Ovary (tissue), 9 donors: ENCODE data around the gene SMARCD3. TPM values are rescaled to one million over a fixed set of nuclear protein-coding genes. Genes with fewer than 3 reads are reported as not detected.

Experiments used
- DNase-seq, 5 donors: peaks; one replicate each; pipeline ENCODE4 v3.0.0-alpha.2; 2019 to 2020
- H3K27ac ChIP-seq, 2 donors: fragments of 200-600 bp; one replicate each; pipeline versions ENCODE4 v1.5.1 to v1.8.0; 2019 to 2022
- H3K27me3 ChIP-seq: fragments of 200-600 bp; one replicate; pipeline ENCODE4 v1.8.0; 2022
- H3K36me3 ChIP-seq: fragments of 200-600 bp; sonication (generic); one replicate; pipeline ENCODE4 v1.5.1; 2019
- H3K4me1 ChIP-seq: one replicate; pipeline ENCODE4 v1.8.1; 2013; ENCODE audit warnings: mild to moderate bottlenecking, moderate library complexity; ENCODE audit not compliant: insufficient read depth
- H3K4me3 ChIP-seq: fragments of 200-600 bp; sonication (generic); one replicate; pipeline ENCODE4 v1.5.1; 2017
- H3K9me3 ChIP-seq, 2 donors: fragments of 200-600 bp in 1 of 2; sonication (generic) in 1 of 2; one replicate each; pipeline versions ENCODE4 v1.5.1 to v1.8.1; 2013 to 2019; ENCODE audit warnings: mild to moderate bottlenecking in 1 of 2, moderate library complexity in 1 of 2
- CTCF ChIP-seq, 3 donors: fragments of 450-650 bp in 2 of 3; fragments of 200-600 bp in 1 of 3; IDR thresholded peaks; one replicate each; pipeline versions ENCODE4 v1.5.1 to v1.8.0; 2016 to 2022; ENCODE audit warnings: antibody characterized with exemption in 3 of 3, mild to moderate bottlenecking in 1 of 3
- EP300 ChIP-seq: sonication (generic); formaldehyde crosslinking; IDR thresholded peaks from one replicate; pipeline ENCODE4 v1.6.1; 2017; ENCODE audit warnings: antibody characterized with exemption
- POLR2A ChIP-seq: fragments of 450-650 bp; IDR thresholded peaks from one replicate; pipeline ENCODE4 v1.6.1; 2017; ENCODE audit warnings: antibody characterized with exemption, mild to moderate bottlenecking, moderate library complexity
- WGBS, 3 donors: extraction: QIAGEN DNeasy Blood & Tissue Kit in 1 of 3; methylation state at CpG; one replicate each; pipeline versions ENCODE4 v1.1.5 to v1.1.7; 2013 to 2017; 5-methylcytosine and 5-hydroxymethylcytosine counted together
- intact Hi-C, 4 donors: fragments of 100-400 bp; cut with DNase I; formaldehyde crosslinking; loops; one replicate each; pipeline versions ENCODE4 v1.11.0 to v1.15.1; 2022 to 2023
- polyA plus RNA-seq, 2 donors: library from polyadenylated mRNA; stranded (reverse); fragments of 200-250 nt in 1 of 2; fragments of 350-450 nt in 1 of 2; fragmentation: Illumina TruSeq in 1 of 2; extraction: RNeasy Lipid Tissue Mini Kit (QIAGEN cat#74804) in 1 of 2; gene quantifications; one replicate each; pipeline ENCODE4 v1.2.3, GENCODE V29; 2013 to 2014
- total RNA-seq, 7 donors: library from RNA; depleted of rRNA in 2 of 7; stranded (reverse); fragments of >200 nt in 2 of 7; fragmentation: NEBNext Ultra II Directional in 3 of 7; extraction: Animal tissue kit (Norgen Biotek cat#: 25700) in 3 of 7; gene quantifications; one replicate each; pipeline versions ENCODE4 v1.1.0 to v1.2.4, GENCODE V29; 2016 to 2023
- donor health status: DM: no; HTN: no; CAD: no; lungs with moderate emphysema.
- donor health status: DM: no; HTN: no; CAD: no.
- donor health status: Bipolar disorder and iron deficiency.
- donor health status: DM: yes; HTN: yes; CAD: no.
- donor health status: DM: no; HTN: no; CAD: no.
- donor health status: DM: yes; HTN: yes; CAD: no.

The SMARCD3 gene
- total and polyA plus RNA-seq, 9 donors = 30.2 to 203 (median 97.0) TPM

DNA sequence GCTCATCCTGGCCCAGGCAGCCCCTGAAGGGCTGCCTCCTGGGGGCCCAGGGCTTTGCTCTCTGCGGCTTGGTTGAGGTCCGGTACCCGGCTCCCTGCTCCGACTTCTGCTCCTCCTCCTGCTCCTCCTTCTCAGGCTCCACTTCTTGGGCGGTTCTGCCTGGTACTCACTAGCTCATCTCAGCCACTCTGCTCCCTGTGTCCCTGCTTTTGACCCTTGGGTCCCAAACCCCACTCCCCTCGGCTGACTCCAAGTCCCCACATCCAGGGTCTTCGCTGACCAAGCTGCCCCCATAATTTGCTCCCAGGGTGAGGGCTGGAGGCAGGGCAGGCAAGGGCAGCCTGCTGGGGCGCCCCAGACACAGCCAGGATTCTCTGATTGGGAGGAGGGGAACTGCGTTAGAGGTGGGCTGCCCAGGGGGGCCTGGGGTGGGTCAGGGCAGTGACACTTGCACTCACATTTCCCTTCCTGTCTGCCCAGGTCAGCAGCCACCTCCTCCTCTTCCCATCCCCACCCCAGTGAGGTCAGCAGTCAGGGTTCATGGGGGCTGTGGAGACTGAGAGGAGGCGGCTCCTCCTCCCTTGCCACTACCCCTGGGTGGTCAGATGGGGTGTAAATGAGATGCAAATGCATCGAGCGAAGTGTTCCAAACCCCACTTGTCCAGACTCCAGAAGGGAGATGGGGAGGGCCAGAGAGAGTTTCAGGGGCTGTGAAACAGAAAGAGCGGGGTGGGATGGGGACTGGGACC lies 2.2 kb downstream of the SMARCD3 start:
- 33 to 36% (median 34%) methylated on average over 13 of the region's 13 CpGs for WGBS, 3 donors
- no peaks in the 10 kb centered on the region for H3K9me3 ChIP-seq
- intact Hi-C loops = loop anchor here in 2 of 4 donors (5.0 kb wide), 1 partner anchor 56 kb away; no protein-coding TSS in a partner anchor
- H3K27me3 ChIP-seq = no peaks in the 10 kb centered on the region
- H3K36me3 ChIP-seq = no peaks in the 10 kb centered on the region
- TF ChIP-seq EP300 (no peak), CTCF (IDR thresholded peaks at IDR 0.05) (no peak), POLR2A (no peak)
- peaks cover 28% of the 10 kb centered on the region for H3K4me1 ChIP-seq
- peak in 2 of 5 donors; percentile 40 to 46 for DNase-seq
- no peak overlapping the region for H3K4me3 ChIP-seq
- peak overlapping the region in 1 of 2 donors; percentile 99 for H3K27ac ChIP-seq

DNA sequence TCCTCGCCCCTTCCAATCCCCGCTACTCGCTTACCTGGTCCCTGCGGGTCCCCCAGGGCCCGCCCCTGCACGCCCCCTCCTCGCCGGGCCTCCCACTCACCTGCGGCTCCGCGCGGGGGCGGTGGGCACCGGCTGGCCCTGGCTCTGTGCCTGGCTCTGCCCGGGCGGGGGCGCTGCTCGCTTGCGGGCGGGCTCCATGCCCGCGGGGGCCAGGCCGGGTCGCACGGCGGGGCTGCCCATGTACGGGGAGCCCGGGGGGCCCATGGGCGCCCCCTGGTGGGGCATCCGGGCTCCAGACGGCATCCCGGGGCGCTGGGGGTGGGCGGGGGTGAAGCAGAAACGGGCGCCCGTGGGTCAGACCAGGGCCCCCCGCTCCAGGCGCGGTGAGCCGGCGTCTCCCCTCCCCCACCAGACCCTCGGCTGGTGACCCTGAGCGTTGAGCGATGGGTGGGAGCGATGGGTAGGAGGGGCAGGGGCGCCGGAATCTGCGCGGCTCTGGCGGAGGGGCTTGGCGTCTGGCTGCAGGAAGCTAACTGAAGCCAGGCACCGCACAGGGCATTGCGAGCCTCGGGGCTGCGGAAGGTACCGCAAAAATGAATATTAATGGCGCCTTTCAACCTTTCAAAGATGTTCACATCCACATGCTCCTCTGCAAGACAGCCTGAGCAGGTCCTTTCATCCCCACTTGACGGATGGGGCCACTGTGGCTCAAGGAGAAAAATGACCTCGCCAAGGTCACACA lies 3.0 kb downstream of the SMARCD3 start:
- Histone ChIP-seq H3K9me3 (no peaks in the 10 kb centered on the region), H3K36me3 (no peaks in the 10 kb centered on the region), H3K4me3 (peak overlapping the region; percentile 34), H3K27ac (peak overlapping the region; percentile 29 to 40), H3K4me1 (peaks cover 23% of the 10 kb centered on the region), H3K27me3 (no peaks in the 10 kb centered on the region)
- intact Hi-C loops = loop anchor here in 3 of 4 donors (2.0 to 5.0 kb wide), 2 partner anchors 57 kb away; no protein-coding TSS in a partner anchor
- 3 to 7% (median 6%) methylated on average over 36 to 60 of the region's 60 CpGs for WGBS, 3 donors
- peak; percentile 59 to 80 (median 75) for DNase-seq
- TF ChIP-seq POLR2A = no peak
- no peak for TF ChIP-seq EP300
- TF ChIP-seq CTCF (IDR thresholded peaks at IDR 0.05) = peak; percentile 34 to 60 (median 48)

- Histone ChIP-seq H3K36me3 (no peaks in the 10 kb centered on the region), H3K4me3 (peak overlapping the region; percentile 34), H3K27ac (peak overlapping the region; percentile 29 to 40), H3K4me1 (peaks cover 16% of the 10 kb centered on the region), H3K9me3 (no peaks in the 10 kb centered on the region), H3K27me3 (no peaks in the 10 kb centered on the region)
- DNase-seq = peak in 1 of 5 donors; percentile 45
- WGBS, 3 donors = 19 to 31% (median 24%) methylated on average over 15 of the region's 15 CpGs
- TF ChIP-seq POLR2A (no peak), EP300 (no peak), CTCF (IDR thresholded peaks at IDR 0.05) (no peak)
- intact Hi-C loops = loop anchor here (2.0 to 5.0 kb wide), 3 partner anchors 57 to 1998 kb away; no protein-coding TSS in a partner anchor
These were observed 3.6 kb downstream of the SMARCD3 start for GRCh38 chr7:151244841-151245346.

GRCh38 chr7:151244196-151244840 lies 4.2 kb downstream of the SMARCD3 start:
- peak in 2 of 5 donors; percentile 52 to 60 for DNase-seq
- TF ChIP-seq POLR2A (no peak), CTCF (IDR thresholded peaks at IDR 0.05) (peak; percentile 45 to 57 (median 52)), EP300 (no peak)
- H3K4me1 ChIP-seq = peaks cover 13% of the 10 kb centered on the region
- no peak overlapping the region for H3K27ac ChIP-seq
- H3K9me3 ChIP-seq = no peaks in the 10 kb centered on the region
- H3K4me3 ChIP-seq = no peak overlapping the region
- no peaks in the 10 kb centered on the region for H3K36me3 ChIP-seq
- intact Hi-C loops = loop anchor here in 2 of 4 donors (2.0 to 5.0 kb wide), 2 partner anchors 58 to 1997 kb away; no protein-coding TSS in a partner anchor
- WGBS, 3 donors = 34 to 37% (median 34%) methylated on average over 10 of the region's 10 CpGs
- no peaks in the 10 kb centered on the region for H3K27me3 ChIP-seq
